ENCODE data around the gene SOD3. TPM values are rescaled to one million over a fixed set of nuclear protein-coding genes. Genes with fewer than 3 reads are reported as not detected.
A peak's percentile ranks its signal among the peaks of the same experiment; 100 is the strongest.

Gene SOD3
- total and polyA plus RNA-seq, 9 of the 15 experiments (the other 6 are each of a cell fraction or from before 2014, with no cell fraction given) = 0.10 to 0.31 (median 0.24) TPM; not detected in 6

DNA sequence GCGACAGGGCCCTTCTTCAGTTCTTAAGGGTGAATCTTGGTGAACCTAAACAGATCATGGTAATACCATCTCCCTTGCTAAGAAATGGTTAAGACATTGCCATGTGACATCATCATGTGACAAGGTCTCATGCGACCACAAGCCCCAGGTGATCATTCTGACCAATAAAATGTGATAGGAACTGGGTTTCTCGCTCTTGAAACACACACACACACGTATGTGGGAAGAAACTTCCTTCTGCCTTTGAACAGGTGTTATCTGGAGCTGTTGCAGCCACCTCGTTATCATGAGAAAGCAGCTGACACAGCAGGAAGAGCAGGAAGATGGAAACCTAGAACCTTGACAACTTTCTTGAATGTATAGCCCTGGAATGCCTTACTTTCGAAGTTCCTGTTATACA is 10.2 kb downstream of the SOD3 start (continued):
- TF ChIP-seq, protein P1, sequence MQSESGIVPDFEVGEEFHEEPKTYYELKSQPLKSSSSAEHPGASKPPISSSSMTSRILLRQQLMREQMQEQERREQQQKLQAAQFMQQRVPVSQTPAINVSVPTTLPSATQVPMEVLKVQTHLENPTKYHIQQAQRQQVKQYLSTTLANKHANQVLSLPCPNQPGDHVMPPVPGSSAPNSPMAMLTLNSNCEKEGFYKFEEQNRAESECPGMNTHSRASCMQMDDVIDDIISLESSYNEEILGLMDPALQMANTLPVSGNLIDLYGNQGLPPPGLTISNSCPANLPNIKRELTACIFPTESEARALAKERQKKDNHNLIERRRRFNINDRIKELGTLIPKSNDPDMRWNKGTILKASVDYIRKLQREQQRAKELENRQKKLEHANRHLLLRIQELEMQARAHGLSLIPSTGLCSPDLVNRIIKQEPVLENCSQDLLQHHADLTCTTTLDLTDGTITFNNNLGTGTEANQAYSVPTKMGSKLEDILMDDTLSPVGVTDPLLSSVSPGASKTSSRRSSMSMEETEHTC (IDR thresholded peaks at IDR 0.05) = 0 out of 2 replicates have a peak, but pooled peaks have one; percentile 4

DNA sequence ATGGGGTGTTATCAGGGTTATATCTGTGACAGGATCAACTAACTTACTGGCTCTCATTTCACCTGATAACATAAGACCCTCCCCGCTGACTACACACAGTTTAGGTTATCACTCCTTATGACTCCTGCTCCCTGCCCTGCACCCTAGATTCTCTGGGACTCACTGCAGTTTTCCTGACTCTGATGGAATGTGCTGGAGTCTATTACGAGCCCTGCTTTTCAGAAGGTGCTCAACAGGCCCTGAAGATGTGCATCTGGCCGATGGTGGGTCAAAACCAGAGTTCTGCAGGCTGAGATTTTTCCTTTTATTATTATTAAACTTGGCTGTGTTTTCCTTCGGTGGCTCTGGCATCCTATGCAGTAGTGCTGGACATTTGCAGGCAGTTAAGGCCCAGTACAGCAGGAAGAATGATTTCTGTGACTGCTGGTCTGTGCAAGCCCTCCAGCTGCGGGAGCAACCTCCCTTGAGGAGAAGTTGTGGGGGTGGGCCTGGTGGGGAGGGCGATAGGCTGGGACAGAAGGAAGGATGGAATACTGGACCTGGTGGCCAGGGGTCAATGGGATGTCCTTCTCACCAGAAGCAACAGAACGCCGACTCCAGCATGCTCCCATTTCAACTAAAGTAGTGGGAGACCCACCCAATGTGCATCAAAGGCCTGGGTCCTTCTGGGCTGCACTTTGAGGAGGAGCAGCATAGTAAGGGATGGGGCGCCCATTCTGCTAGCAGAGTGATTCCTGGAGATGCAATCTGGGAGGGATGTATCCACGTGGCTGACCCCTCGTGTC is 11.0 kb downstream of the SOD3 start:
- CTCF ChIA-PET (ENCODE audit: low intra/inter-chr PET ratio) = no interaction called here
- H3K9me3 ChIP-seq (replicated peaks; ENCODE audit: control insufficient read depth, insufficient read depth, low read depth, low read length) = no peaks in the 10 kb centered on the region
- 4% methylated on average over 10 of the region's 11 CpGs for WGBS (ENCODE audit: insufficient coverage, low coverage, missing lambda C conversion rate)
- BruUV-seq (replicated peaks) = no TSS peak
- DNase-seq (ENCODE audit: extremely low read depth in 1 of 4, low spot score in 3 of 4) (no peak), FAIRE-seq (no peak), ATAC-seq (no peak)
- H3K9ac ChIP-seq (ENCODE audit: insufficient read depth in 1 of 2, low read depth in 2 of 2, low read length in 2 of 2) = no peak overlapping the region; a peak in 1 of 4 replicates
- no peaks in the 10 kb centered on the region for H3K9me1 ChIP-seq (ENCODE audit: control insufficient read depth, insufficient read depth, low read length)
- no peak overlapping the region; the same call in 2 of the 3 replicates for H3K27ac ChIP-seq (ENCODE audit: extremely low read depth, low read depth, low read length)
- H4K20me1 ChIP-seq (replicated peaks; ENCODE audit: control insufficient read depth, insufficient read depth, low read length) = no peaks in the 10 kb centered on the region
- no peaks in the 10 kb centered on the region for H3K36me3 ChIP-seq (ENCODE audit: control insufficient read depth, insufficient read depth, low read length)
- peak overlapping the region; percentile 51 for H3K4me2 ChIP-seq (ENCODE audit: insufficient read depth, low read length)
- intact Hi-C loops (cut with micrococcal nuclease) (no loop called here), in situ Hi-C loops (cut with MboI) (no loop called here)
- H3K27me3 ChIP-seq (ENCODE audit: control insufficient read depth in 2 of 2, insufficient read depth in 2 of 2, low read length in 2 of 2) = peaks cover 5 to 35% of the 10 kb centered on the region in 2 experiments; a peak in 4 of 5 replicates
- POLR2A ChIA-PET = no interaction called here
- H2AFZ ChIP-seq (ENCODE audit: low read depth, low read length) = peak overlapping the region; percentile 78; the same call in 1 of the 2 replicates
- H3K4me1 ChIP-seq (replicated peaks in 1 of 2; ENCODE audit: control insufficient read depth in 2 of 2, insufficient read depth in 2 of 2, low read length in 2 of 2) = peaks cover 0 to 13% of the 10 kb centered on the region in 2 experiments; a peak in 2 of 5 replicates
- no peak overlapping the region for H3K4me3 ChIP-seq
- no peaks in the 10 kb centered on the region for H3K79me2 ChIP-seq (ENCODE audit: control insufficient read depth, insufficient read depth, low read length)
- TF ChIP-seq, protein P2, sequence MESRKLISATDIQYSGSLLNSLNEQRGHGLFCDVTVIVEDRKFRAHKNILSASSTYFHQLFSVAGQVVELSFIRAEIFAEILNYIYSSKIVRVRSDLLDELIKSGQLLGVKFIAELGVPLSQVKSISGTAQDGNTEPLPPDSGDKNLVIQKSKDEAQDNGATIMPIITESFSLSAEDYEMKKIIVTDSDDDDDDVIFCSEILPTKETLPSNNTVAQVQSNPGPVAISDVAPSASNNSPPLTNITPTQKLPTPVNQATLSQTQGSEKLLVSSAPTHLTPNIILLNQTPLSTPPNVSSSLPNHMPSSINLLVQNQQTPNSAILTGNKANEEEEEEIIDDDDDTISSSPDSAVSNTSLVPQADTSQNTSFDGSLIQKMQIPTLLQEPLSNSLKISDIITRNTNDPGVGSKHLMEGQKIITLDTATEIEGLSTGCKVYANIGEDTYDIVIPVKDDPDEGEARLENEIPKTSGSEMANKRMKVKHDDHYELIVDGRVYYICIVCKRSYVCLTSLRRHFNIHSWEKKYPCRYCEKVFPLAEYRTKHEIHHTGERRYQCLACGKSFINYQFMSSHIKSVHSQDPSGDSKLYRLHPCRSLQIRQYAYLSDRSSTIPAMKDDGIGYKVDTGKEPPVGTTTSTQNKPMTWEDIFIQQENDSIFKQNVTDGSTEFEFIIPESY (CRISPR knock-in tag; IDR thresholded peaks at IDR 0.05) = no peak
- TF ChIP-seq, protein P3, sequence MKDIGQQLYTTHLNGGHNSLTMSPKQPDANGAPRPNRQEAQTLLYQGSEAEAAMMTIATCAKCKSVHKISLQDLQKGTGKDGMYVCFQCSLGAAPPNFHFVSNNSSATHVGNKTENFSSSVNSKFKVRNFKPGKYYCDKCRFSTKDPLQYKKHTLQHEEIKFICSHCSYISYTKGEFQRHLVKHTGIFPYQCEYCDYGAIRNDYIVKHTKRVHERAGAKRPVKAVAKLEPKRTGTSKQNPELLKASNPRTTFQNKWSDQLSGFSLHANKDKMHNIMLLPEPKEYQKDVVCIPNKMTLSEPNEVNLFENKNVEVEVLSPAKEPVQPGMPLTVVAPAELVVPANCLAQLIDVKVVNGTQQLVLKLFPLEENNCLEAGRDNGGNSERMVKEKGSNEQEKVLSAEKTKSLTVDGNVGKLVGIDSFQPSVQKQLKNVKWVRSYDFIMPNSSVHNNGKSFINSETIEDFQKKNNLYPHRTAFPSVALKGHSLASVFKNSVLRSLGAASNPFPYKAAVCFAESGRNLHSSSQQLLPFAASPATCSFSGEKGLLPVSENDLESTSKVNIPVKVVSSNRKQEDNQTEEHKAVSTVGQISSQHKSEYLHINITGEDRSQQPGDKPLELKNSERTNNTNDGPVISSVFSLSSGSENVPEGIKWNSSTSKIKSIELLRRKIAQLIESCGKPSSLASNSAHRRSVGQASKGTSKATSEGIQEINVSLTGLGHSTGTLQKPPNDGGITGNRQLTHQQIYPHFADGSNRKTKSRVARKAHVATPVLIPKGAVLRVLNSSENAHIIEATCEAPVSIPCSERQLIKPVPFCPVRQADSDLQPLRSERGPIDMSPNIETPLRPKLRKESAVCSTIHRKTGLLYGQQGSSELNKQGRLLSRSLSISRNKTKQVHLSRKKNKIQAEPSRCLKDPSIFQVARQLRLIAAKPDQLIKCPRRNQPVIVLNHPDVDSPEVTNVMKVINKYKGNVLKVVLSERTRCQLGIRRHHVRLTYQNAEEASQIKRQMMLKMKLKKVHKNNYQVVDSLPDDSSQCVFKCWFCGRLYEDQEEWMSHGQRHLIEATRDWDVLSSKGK (CRISPR knock-in tag; IDR thresholded peaks at IDR 0.05) = no peak
- no peak for TF ChIP-seq ZNF184 (CRISPR knock-in tag; IDR thresholded peaks at IDR 0.05)
- no peak for TF ChIP-seq ZNF79 (CRISPR knock-in tag; IDR thresholded peaks at IDR 0.05; ENCODE audit: low read depth)
- TF ChIP-seq, protein P4, sequence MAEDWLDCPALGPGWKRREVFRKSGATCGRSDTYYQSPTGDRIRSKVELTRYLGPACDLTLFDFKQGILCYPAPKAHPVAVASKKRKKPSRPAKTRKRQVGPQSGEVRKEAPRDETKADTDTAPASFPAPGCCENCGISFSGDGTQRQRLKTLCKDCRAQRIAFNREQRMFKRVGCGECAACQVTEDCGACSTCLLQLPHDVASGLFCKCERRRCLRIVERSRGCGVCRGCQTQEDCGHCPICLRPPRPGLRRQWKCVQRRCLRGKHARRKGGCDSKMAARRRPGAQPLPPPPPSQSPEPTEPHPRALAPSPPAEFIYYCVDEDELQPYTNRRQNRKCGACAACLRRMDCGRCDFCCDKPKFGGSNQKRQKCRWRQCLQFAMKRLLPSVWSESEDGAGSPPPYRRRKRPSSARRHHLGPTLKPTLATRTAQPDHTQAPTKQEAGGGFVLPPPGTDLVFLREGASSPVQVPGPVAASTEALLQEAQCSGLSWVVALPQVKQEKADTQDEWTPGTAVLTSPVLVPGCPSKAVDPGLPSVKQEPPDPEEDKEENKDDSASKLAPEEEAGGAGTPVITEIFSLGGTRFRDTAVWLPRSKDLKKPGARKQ (CRISPR knock-in tag; IDR thresholded peaks at IDR 0.05) = no peak
- TF ChIP-seq SIRT6 (IDR thresholded peaks at IDR 0.05; ENCODE audit: low read depth, low read length) = no peak
- no peak for TF ChIP-seq SRSF1 (IDR thresholded peaks at IDR 0.05; ENCODE audit: low read depth, low read length)
- no peak for TF ChIP-seq MAFF (IDR thresholded peaks at IDR 0.05; ENCODE audit: low read length)

All from K562 (cell line).